HG02798 (cell line): ENCODE data around the gene IGIP.
A peak's percentile ranks its signal among the peaks of the same experiment; 100 is the strongest.

Experiments
- ATAC-seq: cut with Tn5 transposase; IDR thresholded peaks from one replicate; pipeline ENCODE4 v1.9.1; 2021; ENCODE audit warnings: mild to moderate bottlenecking; ENCODE audit not compliant: unreplicated experiment, poor library complexity

IGIP gene

GRCh38 chr5:140159014-140159927 lies 33.5 kb downstream of the IGIP start:
- ATAC-seq, result no peak

- ATAC-seq, result no peak
Observed at GRCh38 chr5:140162275-140162674, 36.5 kb downstream of the IGIP start.

- ATAC-seq, result no peak
Observed at GRCh38 chr5:140162781-140163180, 37.0 kb downstream of the IGIP start.

GRCh38 chr5:140165101-140165922 lies 39.6 kb downstream of the IGIP start:
- ATAC-seq, result no peak

- ATAC-seq, result no peak
Observed at GRCh38 chr5:140165923-140166270, 40.2 kb downstream of the IGIP start.

GRCh38 chr5:140166911-140167310 lies 41.2 kb downstream of the IGIP start:
- no peak for ATAC-seq

GRCh38 chr5:140168371-140168770 lies 42.6 kb downstream of the IGIP start:
- ATAC-seq, result no peak

- ATAC-seq, result no peak
Observed at GRCh38 chr5:140169410-140169809, 43.7 kb downstream of the IGIP start.

GRCh38 chr5:140172483-140172882 lies 46.7 kb downstream of the IGIP start:
- ATAC-seq, result no peak

GRCh38 chr5:140174014-140174413 lies 48.3 kb downstream of the IGIP start:
- no peak for ATAC-seq

GRCh38 chr5:140174465-140175366 lies 49.0 kb downstream of the IGIP start, which contains the start of gene CYSTM1:
TSS of gene CYSTM1 (plus strand) at chr5:140175188. CDS start at chr5:140194466, 19,278 bp downstream.
- ATAC-seq, result peak; percentile 96

GRCh38 chr5:140175367-140176030 lies 49.8 kb downstream of the IGIP start:
- peak; percentile 37 for ATAC-seq

- no peak for ATAC-seq
Observed at GRCh38 chr5:140176031-140176387, 50.3 kb downstream of the IGIP start.

- no peak for ATAC-seq
Observed at GRCh38 chr5:140178086-140178410, 52.3 kb downstream of the IGIP start.

GRCh38 chr5:140178482-140179116 lies 52.9 kb downstream of the IGIP start:
- ATAC-seq, result no peak
